ENCODE results near the gene ACTR3.

GRCh38 chr2:113965644-113966043 is 75.8 kb downstream of the ACTR3 start:
- TF ChIP-seq POLR2A (IDR thresholded peaks at IDR 0.05) (no peak), CTCF (IDR thresholded peaks at IDR 0.05) (no peak), POLR2AphosphoS5 (IDR thresholded peaks at IDR 0.05) (no peak)
